PC-3 (cell line): ENCODE data around the gene UROS. TPM values are rescaled to one million over a fixed set of nuclear protein-coding genes. Genes with fewer than 3 reads are reported as not detected.

ENCODE experiments used
- ATAC-seq: fragments of 200-7000 bp; cut with Tn5 transposase; 2 replicates; pipeline ENCODE4 v1.9.1; 2020; ENCODE audit warnings: mild to moderate bottlenecking, moderate library complexity
- BruUV-seq: library from RNA; stranded (reverse); fragments of 400-500 nt; replicated peaks from 2 replicates; lab custom pipeline; 2021; lab: Mats Ljungman, UMichigan
- CTCF ChIA-PET: fragments of 300-600 bp; sonication (Branson Sonifier 250); formaldehyde crosslinking; loops from one replicate; lab custom pipeline; 2022; ENCODE audit warnings: antibody characterized with exemption; lab: Charles Lee
- POLR2A ChIA-PET: fragments of 300-600 bp; sonication (Branson Sonifier 250); formaldehyde crosslinking; loops from one replicate; lab custom pipeline; 2022; ENCODE audit warnings: antibody characterized with exemption; ENCODE audit not compliant: unreplicated experiment; lab: Charles Lee
- DNase-seq: peaks from one replicate; pipeline ENCODE4 v3.0.0-alpha.2; 2015
- H2AFZ ChIP-seq: fragments of 300-600 bp; sonication (generic); 2 replicates; pipeline ENCODE4 v1.6.0; 2016; ENCODE audit warnings: antibody characterized with exemption, low read length
- H3F3A ChIP-seq: fragments of 300-600 bp; sonication (generic); one replicate; pipeline ENCODE4 v1.6.0; 2017; ENCODE audit warnings: antibody characterized with exemption, low read length, control low read depth, mild to moderate bottlenecking; ENCODE audit not compliant: unreplicated experiment
- H3K27ac ChIP-seq: fragments of 300-600 bp; sonication (generic); 2 replicates; pipeline ENCODE4 v1.5.1; 2016; ENCODE audit warnings: mild to moderate bottlenecking, low read length
- H3K27me3 ChIP-seq: fragments of 300-600 bp; sonication (generic); 2 replicates; pipeline ENCODE4 v1.6.1; 2016; ENCODE audit warnings: low read length, mixed read lengths
- H3K36me3 ChIP-seq: fragments of 300-600 bp; sonication (generic); 2 replicates; pipeline ENCODE4 v1.6.1; 2016; ENCODE audit warnings: low read depth, mixed run types, low read length, mixed read lengths
- H3K4me1 ChIP-seq: fragments of 300-600 bp; sonication (generic); 2 replicates; pipeline ENCODE4 v1.5.1; 2016; ENCODE audit warnings: low read length; ENCODE audit not compliant: insufficient read depth
- H3K4me2 ChIP-seq: fragments of 300-600 bp; sonication (generic); 2 replicates; pipeline ENCODE4 v1.6.0; 2016; ENCODE audit warnings: low read length
- H3K4me3 ChIP-seq: fragments of 300-600 bp; sonication (generic); 2 replicates; pipeline ENCODE4 v1.5.1; 2016; ENCODE audit warnings: mild to moderate bottlenecking, low read length, mixed read lengths
- H3K79me2 ChIP-seq: fragments of 300-600 bp; sonication (generic); 2 replicates; pipeline ENCODE4 v1.6.1; 2017; ENCODE audit warnings: low read length, mixed read lengths
- H3K9ac ChIP-seq: fragments of 300-600 bp; sonication (generic); 2 replicates; pipeline ENCODE4 v1.6.0; 2016; ENCODE audit warnings: mild to moderate bottlenecking, low read length
- H3K9me2 ChIP-seq: fragments of 300-600 bp; sonication (generic); replicated peaks from 2 replicates; pipeline ENCODE4 v1.6.1; 2016; ENCODE audit warnings: mixed run types, low read length, mixed read lengths
- H3K9me3 ChIP-seq: fragments of 300-600 bp; sonication (generic); 2 replicates; pipeline ENCODE4 v1.6.1; 2016; ENCODE audit warnings: low read length, mixed read lengths
- H4K20me1 ChIP-seq: fragments of 300-600 bp; sonication (generic); 2 replicates; pipeline ENCODE4 v1.6.1; 2016; ENCODE audit warnings: low read length, mixed read lengths
- EZH2 ChIP-seq: fragments of 300-600 bp; sonication (generic); IDR thresholded peaks from one replicate; pipeline ENCODE4 v1.6.1; 2017; ENCODE audit warnings: antibody characterized with exemption, mild to moderate bottlenecking, low read length; ENCODE audit not compliant: unreplicated experiment
- EZH2phosphoT487 ChIP-seq: fragments of 300-600 bp; sonication (generic); IDR thresholded peaks from 2 replicates; pipeline ENCODE4 v1.6.1; 2018; ENCODE audit warnings: mild to moderate bottlenecking, antibody characterized with exemption, low read length, borderline replicate concordance
- intact Hi-C: fragments of 100-400 bp; cut with micrococcal nuclease; formaldehyde crosslinking; loops from 2 replicates; pipeline ENCODE4 v1.9.0; 2023
- total RNA-seq: library from RNA; depleted of rRNA; stranded (reverse); fragments of >200 nt; gene quantifications from 2 replicates; pipeline ENCODE4 v1.2.3, GENCODE V29; 2014
- TF ChIP-seq, protein P1 (sequence below): fragments of 300-600 bp; sonication (generic); conservative IDR thresholded peaks from 2 replicates; pipeline ENCODE4 v1.5.1; 2017; ENCODE audit warnings: antibody characterized with exemption, low read depth, mild to moderate bottlenecking, low read length

UROS gene
- total RNA-seq, 1 experiment from 2014 or later: 50.6 TPM

DNA sequence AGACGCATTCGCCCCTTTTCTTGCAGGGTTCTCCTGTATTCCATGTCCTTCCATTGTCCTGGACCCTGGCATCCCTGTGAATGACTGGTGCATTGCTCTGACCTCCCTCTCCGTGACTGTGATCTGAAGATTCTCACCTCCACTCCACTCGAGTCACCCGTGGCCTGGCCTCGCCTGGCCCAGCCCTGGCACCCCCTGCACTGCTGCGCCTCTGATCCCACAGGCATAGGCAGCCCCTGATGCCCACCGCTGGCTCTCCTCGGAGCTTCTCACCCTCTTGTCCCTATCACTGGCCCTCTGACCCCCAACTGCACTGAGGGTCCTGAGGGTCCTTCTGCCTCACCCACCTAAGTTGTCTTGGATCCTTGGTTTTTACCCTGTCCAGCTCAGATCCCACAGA is 45.3 kb downstream of the UROS start:
- ChIA-PET CTCF (no interaction called here), POLR2A (no interaction called here)
- Histone ChIP-seq H3K4me2 (no peak overlapping the region), H4K20me1 (no peaks in the 10 kb centered on the region), H3K4me3 (no peak overlapping the region), H3K9ac (no peak overlapping the region), H3F3A (no peaks in the 10 kb centered on the region), H3K9me3 (no peaks in the 10 kb centered on the region), H3K27me3 (no peaks in the 10 kb centered on the region), H2AFZ (no peak overlapping the region), H3K79me2 (no peaks in the 10 kb centered on the region), H3K27ac (no peak overlapping the region), H3K36me3 (no peaks in the 10 kb centered on the region), H3K4me1 (no peaks in the 10 kb centered on the region), H3K9me2 (no peaks in the 10 kb centered on the region)
- no TSS peak for BruUV-seq
- DNase-seq (no peak), ATAC-seq (no peak)
- intact Hi-C loops: no loop called here
- TF ChIP-seq EZH2 (no peak), EZH2phosphoT487 (no peak)
- TF ChIP-seq, protein P1, sequence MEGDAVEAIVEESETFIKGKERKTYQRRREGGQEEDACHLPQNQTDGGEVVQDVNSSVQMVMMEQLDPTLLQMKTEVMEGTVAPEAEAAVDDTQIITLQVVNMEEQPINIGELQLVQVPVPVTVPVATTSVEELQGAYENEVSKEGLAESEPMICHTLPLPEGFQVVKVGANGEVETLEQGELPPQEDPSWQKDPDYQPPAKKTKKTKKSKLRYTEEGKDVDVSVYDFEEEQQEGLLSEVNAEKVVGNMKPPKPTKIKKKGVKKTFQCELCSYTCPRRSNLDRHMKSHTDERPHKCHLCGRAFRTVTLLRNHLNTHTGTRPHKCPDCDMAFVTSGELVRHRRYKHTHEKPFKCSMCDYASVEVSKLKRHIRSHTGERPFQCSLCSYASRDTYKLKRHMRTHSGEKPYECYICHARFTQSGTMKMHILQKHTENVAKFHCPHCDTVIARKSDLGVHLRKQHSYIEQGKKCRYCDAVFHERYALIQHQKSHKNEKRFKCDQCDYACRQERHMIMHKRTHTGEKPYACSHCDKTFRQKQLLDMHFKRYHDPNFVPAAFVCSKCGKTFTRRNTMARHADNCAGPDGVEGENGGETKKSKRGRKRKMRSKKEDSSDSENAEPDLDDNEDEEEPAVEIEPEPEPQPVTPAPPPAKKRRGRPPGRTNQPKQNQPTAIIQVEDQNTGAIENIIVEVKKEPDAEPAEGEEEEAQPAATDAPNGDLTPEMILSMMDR: no peak

DNA sequence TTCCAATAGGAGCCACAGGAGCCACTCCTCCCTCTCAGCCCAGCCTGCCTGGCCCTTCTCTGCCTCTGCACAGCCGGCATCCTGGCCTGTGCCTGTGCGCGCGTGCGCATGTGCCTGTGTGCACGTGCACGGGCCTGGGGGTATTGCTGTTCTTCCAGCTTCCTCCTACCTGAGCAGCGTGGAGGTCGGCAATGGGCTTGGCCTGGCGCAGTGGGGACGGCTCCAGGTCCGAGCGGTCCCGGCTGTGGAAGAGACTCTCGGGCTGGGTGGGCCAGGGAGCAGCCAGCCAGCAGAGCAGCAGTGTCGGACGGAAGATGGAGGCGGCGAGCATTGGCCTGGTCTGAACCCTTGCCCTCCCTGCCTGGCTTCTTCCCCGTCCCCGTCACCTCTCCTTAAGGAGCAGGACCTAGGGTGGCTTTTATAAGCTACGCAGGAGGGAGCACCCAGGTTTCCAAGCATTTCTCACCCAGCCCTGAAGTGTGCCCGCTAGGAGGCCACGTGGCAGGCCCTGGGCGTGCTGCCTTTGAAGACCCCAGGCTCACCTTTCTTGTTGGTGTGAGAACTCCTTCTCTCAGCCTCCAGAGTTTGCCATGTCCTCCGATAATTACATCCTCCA is 47.5 kb downstream of the UROS start, which contains the start of gene MMP21:
Gene MMP21 (minus strand): TSS at position 331 of the 616 bp plus-strand sequence. CDS start 0 bp downstream, at position 331.
- ChIA-PET CTCF (no interaction called here), POLR2A (no interaction called here)
- Histone ChIP-seq H3K79me2 (no peaks in the 10 kb centered on the region), H3K27ac (no peak within 1 kb of the TSS), H3K9ac (no peak within 1 kb of the TSS), H3K4me3 (no peak within 1 kb of the TSS), H4K20me1 (no peaks in the 10 kb centered on the region), H3F3A (no peaks in the 10 kb centered on the region), H3K9me2 (no peaks in the 10 kb centered on the region), H3K27me3 (no peaks in the 10 kb centered on the region), H3K36me3 (no peaks in the 10 kb centered on the region), H3K4me1 (no peaks in the 10 kb centered on the region), H3K4me2 (no peak within 1 kb of the TSS), H2AFZ (no peak within 1 kb of the TSS), H3K9me3 (no peaks in the 10 kb centered on the region)
- ATAC-seq (no peak), DNase-seq (no peak)
- BruUV-seq: no TSS peak
- intact Hi-C loops: no loop called here
- TF ChIP-seq EZH2: no peak
- TF ChIP-seq EZH2phosphoT487: no peak
- TF ChIP-seq, protein P1: no peak

DNA sequence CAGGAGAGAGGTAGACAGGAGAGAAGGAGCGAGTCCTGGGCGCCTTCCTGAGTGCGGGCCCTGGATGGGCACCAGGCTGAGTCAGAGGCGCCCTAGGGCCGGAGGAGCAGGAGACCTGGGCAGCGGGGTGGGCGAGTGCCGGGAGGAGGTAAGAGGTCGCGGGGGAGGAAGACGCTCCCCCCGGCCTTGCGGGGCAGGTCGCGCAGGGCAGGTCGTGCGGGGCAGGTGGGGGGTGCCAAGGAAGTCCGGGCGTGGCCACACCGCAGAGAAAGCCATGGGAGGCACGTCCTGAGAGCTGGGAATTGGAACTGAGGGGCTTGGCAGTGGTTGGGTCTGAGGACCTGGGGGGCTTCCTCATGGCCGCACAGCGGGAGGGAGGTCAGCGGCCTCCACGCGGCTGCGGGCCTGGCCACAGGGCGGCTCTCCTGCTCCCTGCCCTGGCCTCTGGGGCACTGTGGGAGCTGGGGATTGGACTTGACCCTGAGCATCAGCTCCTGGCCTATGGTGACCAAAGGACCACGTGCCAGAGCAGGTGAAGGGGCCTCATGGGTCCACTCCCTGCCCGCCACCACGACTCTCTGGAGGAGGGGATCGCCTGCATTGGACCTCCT is 48.4 kb downstream of the UROS start:
- Histone ChIP-seq H3K79me2 (no peaks in the 10 kb centered on the region), H3K36me3 (no peaks in the 10 kb centered on the region), H3K9me3 (no peaks in the 10 kb centered on the region), H3K9ac (no peak overlapping the region), H3K27ac (no peak overlapping the region), H3K4me2 (no peak overlapping the region), H4K20me1 (no peaks in the 10 kb centered on the region), H3K4me1 (no peaks in the 10 kb centered on the region), H3K27me3 (no peaks in the 10 kb centered on the region), H3F3A (no peaks in the 10 kb centered on the region), H3K4me3 (no peak overlapping the region), H3K9me2 (no peaks in the 10 kb centered on the region), H2AFZ (no peak overlapping the region)
- TF ChIP-seq, protein P1: no peak
- no peak for TF ChIP-seq EZH2phosphoT487
- no peak for TF ChIP-seq EZH2
- DNase-seq: no peak
- ATAC-seq: no peak
- BruUV-seq: no TSS peak
- ChIA-PET POLR2A (no interaction called here), CTCF (no interaction called here)
- intact Hi-C loops: no loop called here
